VCaP (cell line): ENCODE data around the gene RCSD1.

Experiments
- H3K27ac ChIP-seq: fragments of 450-650 bp; 2 replicates; pipeline ENCODE4 v1.5.1; 2017
- CTCF ChIP-seq: fragments of 450-650 bp; conservative IDR thresholded peaks from 2 replicates; pipeline ENCODE4 v1.5.1; 2017; ENCODE audit warnings: mild to moderate bottlenecking, moderate library complexity

The RCSD1 gene

GRCh38 chr1:167663002-167663772 lies 33.2 kb downstream of the RCSD1 start:
- no peak overlapping the region for H3K27ac ChIP-seq
- TF ChIP-seq CTCF: no peak

GRCh38 chr1:167665469-167665868 lies 35.4 kb downstream of the RCSD1 start:
- no peak for TF ChIP-seq CTCF
- H3K27ac ChIP-seq: no peak overlapping the region

- no peak for TF ChIP-seq CTCF
- H3K27ac ChIP-seq: no peak overlapping the region
Measured at GRCh38 chr1:167666416-167666815, 36.4 kb downstream of the RCSD1 start.

- no peak for TF ChIP-seq CTCF
- H3K27ac ChIP-seq: no peak overlapping the region
Measured at GRCh38 chr1:167667536-167667935, 37.5 kb downstream of the RCSD1 start.

- H3K27ac ChIP-seq: no peak overlapping the region
- no peak for TF ChIP-seq CTCF
Measured at GRCh38 chr1:167668108-167668507, 38.1 kb downstream of the RCSD1 start.

- TF ChIP-seq CTCF: no peak
- H3K27ac ChIP-seq: no peak overlapping the region
Measured at GRCh38 chr1:167669209-167670124, 39.4 kb downstream of the RCSD1 start.

- no peak for TF ChIP-seq CTCF
- H3K27ac ChIP-seq: no peak overlapping the region
Measured at GRCh38 chr1:167670563-167670962, 40.5 kb downstream of the RCSD1 start.
